NCI-H526 treated with DMSO at 0.1 percent for 48 hours (cell line): ENCODE measurements around the gene LGI2.

Experiments used
- DNase-seq: peaks from one replicate; lab custom pipeline; 2025; lab: John Stamatoyannopoulos, UW

The LGI2 gene

GRCh38 chr4:24995346-24995919 lies 35.3 kb downstream of the LGI2 start:
- no peak for DNase-seq

GRCh38 chr4:24993551-24994080 lies 37.1 kb downstream of the LGI2 start:
- no peak for DNase-seq

DNA sequence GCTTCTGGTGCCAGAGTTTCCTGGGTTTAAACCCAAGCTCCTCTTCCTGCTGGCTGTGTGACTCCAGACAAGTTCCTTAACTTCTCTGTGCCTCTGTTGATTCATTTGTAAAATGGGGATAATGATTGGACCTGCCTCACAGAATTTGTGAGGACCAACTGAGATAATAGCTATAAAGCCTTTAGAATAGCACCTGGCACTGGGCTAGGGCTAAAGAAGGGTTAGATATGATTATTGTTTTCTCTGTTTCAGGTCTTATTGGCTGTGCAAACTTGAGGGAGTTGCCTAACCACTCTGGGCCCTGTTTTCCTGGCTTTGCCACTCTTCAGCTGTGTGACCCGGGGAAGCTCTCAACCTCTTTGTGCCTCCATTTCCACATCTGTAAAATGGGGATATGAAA lies 37.8 kb downstream of the LGI2 start:
- DNase-seq: no peak

GRCh38 chr4:24991015-24991414 lies 39.7 kb downstream of the LGI2 start:
- DNase-seq: no peak

DNA sequence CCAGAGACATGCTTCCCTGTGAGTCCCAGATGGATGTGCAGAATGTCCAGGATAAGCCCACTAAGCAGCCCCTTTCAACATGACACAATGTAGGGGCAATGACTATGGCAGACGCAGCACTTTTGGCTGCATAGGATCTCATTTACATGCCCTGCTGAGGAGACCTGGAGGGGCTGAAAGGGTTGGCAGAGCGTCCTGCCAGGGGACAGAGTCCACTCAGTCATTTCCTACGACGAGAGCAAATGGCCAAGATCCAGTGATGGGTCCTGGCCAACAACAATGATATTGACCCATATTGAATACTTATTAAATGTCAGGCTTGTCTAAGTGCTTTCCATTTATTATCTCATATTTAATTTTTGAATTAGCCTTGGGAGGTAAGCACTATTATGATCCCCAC lies 41.4 kb downstream of the LGI2 start:
- no peak for DNase-seq

DNA sequence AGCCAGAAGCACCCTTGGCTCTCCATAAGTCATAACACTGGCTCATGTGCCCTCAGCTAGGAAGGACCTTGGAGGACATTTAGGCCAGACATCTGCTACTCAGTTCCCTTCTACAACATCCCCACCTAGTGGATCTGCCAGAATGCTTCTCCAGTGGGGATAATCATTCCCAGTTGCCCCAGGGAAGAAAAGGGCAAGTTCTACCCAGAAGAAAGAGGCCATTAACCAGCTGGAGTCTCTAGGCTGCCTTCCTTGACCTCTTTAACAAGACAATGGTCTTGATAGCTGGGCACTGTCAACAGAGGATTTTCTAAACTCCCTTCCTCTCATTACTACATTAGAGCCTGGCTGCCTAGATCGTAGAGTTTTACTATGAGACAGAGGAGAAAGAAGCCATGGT lies 42.0 kb downstream of the LGI2 start:
- peak; percentile 12 for DNase-seq

- DNase-seq: no peak
Observed at GRCh38 chr4:24984602-24985532, 45.9 kb downstream of the LGI2 start.

GRCh38 chr4:24980740-24981139 lies 50.0 kb downstream of the LGI2 start:
- no peak for DNase-seq

GRCh38 chr4:24980064-24980690 lies 50.6 kb downstream of the LGI2 start:
- DNase-seq: peak; percentile 41

DNA sequence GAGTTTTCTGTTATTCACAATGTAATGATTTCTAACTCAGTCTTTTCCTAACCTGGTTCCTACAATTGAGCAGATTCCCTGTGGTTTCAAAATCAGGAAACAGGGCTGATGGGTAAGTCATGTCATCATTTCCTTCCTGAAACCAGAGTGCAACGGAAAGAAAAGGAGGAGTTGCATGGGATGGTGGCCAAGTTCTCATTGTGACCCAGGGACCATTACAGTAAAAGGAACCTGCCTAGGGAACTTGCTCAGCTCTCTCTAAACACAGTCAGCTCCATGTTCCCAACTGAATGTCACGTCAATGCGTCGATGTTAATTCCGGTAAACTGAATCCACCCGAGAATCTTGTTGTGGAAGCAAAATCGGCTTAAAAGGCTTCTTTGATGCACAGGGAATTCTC lies 51.2 kb downstream of the LGI2 start:
- no peak for DNase-seq

GRCh38 chr4:24978291-24979075 lies 52.3 kb downstream of the LGI2 start:
- DNase-seq: no peak

GRCh38 chr4:24975510-24975909 lies 55.2 kb downstream of the LGI2 start:
- DNase-seq: no peak

GRCh38 chr4:24973747-24974601 lies 56.8 kb downstream of the LGI2 start:
- peak; percentile 79 for DNase-seq

DNA sequence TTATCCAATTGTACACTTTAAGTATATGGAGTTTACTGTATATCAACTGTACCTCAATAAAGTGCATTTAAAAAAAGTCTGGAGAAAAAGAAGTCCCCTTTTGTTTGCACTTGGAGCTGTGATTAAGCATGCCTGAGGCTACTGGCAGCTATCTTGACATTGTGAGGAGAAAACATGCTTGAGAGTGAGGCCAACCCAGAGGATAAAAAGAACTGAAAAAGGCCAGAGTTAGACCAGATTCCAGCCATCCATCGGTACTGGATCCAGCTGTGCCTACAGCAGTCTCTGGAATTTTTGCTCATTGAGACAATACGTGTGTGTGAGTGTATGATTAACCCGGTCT lies 57.4 kb downstream of the LGI2 start:
- DNase-seq: no peak

GRCh38 chr4:24971192-24971591 lies 59.6 kb downstream of the LGI2 start:
- no peak for DNase-seq

DNA sequence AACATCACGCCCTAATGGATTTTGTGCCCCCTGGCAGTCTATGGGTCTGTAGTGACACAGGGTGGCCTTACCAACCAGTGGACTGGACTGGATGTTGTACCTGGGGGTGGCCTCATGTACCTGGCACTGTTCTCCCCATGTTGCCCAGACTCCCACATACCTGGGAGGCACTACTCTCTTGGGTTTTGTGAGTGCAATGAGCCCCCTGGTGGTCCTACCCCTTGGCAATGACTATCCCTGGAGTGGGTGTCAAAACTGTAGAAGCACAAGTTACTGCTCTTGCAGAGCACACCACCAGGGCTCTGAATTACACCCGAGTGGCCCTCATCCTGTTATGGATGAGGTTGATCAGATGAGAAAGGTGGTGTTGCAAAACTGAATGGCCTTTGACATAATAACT lies 60.1 kb downstream of the LGI2 start:
- no peak for DNase-seq

- no peak for DNase-seq
Observed at GRCh38 chr4:24970191-24970590, 60.6 kb downstream of the LGI2 start.

GRCh38 chr4:24969486-24969885 lies 61.3 kb downstream of the LGI2 start:
- no peak for DNase-seq

GRCh38 chr4:24968992-24969391 lies 61.8 kb downstream of the LGI2 start:
- no peak for DNase-seq

DNA sequence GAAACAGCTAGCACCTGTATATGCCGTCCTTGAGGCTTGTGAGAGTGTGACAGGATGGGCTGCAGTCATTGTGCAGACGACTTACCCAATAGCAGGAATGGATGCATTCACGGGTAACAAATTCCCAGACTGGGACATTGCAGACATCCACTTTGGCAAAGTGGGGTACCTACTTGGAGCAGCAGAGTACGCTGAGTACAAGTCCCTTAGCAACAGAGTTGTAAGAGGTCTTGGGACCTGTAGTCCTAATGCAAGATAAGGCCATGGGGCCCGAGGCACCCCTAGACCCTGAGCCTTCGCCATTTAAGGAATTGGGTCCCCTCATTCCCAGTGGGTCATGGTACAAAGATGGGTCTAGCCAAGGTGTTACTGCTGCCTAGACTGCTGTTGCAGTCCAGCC lies 62.5 kb downstream of the LGI2 start:
- DNase-seq: no peak

DNA sequence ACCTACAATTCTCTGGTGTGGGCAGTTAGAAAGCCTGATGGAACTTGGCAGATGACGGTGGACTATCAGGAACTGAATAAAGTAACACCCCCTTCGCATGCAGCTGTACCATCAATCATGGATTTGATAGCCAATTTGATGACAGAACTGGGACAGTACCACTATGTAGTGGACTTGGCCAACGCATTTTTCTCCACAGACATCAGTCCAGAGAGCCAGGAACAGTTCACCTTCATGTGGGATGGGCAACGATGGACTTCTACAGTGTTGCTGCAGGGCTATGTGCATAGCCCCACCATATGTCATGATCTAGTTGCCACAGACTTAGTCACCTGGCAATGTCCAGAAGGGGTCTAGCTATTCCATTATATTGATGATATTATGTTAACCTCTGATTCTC lies 63.4 kb downstream of the LGI2 start:
- no peak for DNase-seq
